ENCODE results near the gene GOLGA6L7.
"Not testable (repeated sequence)": the region's sequence is repeated elsewhere in the genome, so short reads cannot be mapped to it uniquely, and the experiment has no call there.

GOLGA6L7 gene, protein sequence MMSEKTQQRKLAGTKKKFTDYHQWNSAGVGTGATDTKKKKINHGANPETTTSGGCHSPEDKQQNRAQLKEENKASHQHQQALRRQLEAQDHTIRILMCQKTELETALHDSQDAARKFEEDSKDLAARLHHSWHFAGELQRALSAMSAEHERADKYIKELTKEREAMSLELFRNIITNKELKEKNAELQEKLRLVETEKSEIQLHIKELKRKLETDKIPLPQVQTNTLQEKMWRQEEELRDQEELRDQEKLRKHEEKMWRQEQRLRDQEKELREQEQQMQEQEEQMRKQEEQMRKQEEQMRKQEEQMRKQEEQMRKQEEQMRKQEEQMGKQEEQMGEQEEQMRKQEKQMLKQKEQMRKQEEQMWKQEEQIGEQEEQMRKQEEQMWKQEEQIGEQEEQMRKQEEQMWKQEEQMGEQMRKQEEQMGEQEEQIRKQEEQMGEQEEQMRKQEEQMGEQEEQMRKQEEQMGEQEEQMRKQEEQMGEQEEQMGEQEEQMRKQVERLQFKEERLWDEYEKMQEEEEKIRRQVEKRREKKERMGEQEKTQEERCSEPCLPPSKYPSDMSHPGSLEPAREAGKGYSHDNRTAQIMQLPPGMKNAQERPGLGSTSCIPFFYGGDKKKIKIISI

GRCh38 chr15:28848521-28848920, at the start of gene GOLGA6L7:
Gene GOLGA6L7, minus strand, starts transcription at chr15:28848644. Its CDS starts 95 bp downstream, at chr15:28848549.
- peak in 1 of 2 donors; percentile 5 for DNase-seq

- no peak for DNase-seq
Observed at GRCh38 chr15:28897861-28898585, 49.6 kb upstream of the GOLGA6L7 start.

DNA sequence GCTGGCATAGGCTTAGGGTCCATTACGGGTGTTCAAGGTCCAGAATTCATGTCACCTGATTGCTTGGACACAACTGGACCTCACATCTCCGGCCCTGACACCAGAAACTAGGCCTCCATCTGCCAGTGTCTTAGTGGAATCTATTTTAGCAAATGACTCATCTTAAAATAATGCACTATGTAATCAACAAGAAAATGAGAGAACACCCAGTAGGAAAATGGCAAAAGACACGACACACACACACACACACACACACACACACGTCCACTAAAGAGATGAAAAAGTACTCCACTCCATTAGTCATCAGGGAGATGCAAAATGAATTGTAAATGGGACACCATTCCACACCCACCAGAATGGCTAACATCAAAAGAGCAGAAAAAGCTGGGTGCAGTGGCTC, 48.5 kb upstream of the GOLGA6L7 start:
- no peak for DNase-seq

DNA sequence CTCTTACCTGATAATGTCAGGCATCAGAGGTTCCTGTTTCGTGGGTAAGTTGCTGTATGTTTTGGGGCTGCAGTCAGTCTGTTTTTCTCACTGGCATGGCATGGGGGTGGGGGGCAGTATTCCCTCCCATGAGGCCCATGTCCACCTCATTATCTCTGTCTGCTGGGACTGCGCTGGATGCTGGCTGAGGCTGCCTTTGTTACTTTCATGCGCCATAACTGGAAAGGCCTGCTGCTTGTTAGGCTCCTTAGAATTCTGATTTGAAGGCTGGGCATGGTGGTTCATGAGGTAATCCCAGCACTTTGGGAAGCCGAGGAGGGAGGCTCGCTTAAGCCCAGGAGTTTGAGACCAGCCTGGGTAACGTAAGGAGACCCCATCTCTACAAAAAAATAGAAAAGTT, 47.1 kb upstream of the GOLGA6L7 start:
- DNase-seq = no peak

DNA sequence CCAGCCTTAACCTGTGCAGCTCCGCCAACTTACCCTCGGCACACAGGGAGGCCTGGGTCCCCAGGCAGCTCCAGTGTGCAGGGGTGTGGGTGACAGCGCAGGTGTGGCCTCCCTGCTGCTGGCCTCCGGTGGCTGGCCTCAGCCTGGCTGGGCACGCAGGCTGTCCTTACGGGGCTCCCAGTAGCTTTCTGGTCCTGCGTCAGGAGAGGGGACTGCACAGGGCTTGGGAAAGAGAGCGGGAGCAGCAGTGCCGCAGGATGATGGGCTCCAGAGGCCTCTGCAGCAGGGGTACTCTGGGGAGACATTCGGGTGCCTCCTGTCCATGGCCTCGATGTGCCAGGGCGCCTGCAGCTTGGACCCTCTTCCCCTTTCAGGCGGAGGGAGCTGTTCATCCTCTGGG, 46.7 kb upstream of the GOLGA6L7 start:
- DNase-seq = no peak

DNA sequence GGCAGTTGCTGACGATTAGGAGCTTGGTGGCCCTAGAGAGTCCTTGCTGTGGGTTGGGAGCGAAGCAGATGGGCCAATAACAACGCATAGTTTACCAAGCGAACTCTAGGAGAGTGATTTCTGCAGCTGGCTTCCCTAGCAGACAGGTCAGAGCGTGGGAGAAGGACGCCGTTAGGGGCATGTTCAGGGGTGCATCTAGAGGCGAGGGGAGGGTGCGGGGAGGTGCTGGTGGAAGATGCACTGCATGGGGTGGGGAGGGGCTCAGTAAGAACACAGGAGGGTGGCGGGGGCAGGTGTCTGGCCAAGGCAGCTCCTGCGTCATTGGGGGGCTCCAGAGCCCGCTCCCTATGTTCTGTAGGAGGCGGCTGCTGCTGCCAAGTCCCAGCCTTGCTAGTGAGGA, 46.2 kb upstream of the GOLGA6L7 start:
- DNase-seq = no peak

GRCh38 chr15:28892789-28893610, 44.6 kb upstream of the GOLGA6L7 start:
- DNase-seq = no peak

- DNase-seq = no peak
Observed at GRCh38 chr15:28891588-28891987, 43.1 kb upstream of the GOLGA6L7 start.

DNA sequence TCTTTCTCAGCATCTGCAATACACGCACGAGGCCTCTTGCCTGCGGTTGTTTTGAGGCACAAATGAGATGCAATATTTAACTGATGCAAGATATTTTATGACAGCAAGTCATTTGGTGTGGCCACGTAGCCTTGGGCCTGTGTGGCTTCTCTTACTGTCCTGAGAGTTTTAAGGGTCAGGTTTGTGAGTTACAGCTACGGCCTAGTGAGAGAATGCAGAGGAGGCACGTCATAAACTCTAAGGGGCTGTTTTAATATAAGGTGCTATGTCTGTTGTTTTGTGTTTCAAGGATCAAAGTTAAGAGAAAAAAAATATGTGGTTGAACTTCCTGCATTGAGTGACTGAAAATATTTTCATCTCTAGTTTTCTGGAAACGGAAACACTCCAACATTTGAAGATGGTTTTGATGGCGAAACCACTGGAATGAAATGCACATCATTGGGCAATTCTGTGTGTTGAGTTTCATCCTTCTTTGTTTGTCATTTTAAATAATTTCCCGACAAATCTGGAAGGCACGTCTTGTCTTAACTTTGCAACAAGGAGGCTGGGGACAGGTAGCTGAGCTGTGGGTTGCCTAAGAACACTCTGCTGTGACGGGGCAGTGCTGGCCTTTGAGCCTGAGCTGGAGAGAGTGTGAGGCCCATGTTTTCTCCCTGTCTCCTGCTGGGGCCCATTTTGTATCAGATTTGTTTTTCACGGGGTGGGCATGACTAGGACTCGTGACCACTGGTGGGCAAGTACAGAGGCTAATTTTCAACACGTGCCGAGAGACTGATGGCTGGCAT, 42.5 kb upstream of the GOLGA6L7 start:
- peak in 1 of 2 donors; percentile 39 for DNase-seq

- not testable (repeated sequence) for DNase-seq
Observed at GRCh38 chr15:28890291-28890690, 41.8 kb upstream of the GOLGA6L7 start.

DNA sequence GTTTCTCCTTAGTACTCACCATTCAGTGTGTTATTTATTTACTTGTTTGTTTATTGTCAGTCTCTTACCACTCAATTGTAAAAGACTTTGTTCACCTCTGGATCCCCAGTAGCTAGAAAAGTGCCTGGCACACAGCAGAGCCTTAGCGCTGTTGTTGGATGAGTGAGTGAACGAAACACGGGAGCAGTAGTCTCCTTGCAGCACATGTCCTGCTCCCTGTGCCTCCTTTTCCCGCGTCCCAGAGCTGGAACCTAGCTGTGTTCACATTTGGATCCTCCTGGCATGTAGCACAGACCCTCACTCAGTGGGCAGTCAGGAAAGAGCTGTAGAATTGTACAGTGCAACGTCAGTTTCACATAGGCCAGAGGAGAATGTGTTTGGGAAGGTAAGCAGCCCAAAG, 41.4 kb upstream of the GOLGA6L7 start:
- DNase-seq = not testable (repeated sequence)

- DNase-seq = no peak
Observed at GRCh38 chr15:28889346-28889745, 40.9 kb upstream of the GOLGA6L7 start.

GRCh38 chr15:28888900-28889299, 40.5 kb upstream of the GOLGA6L7 start:
- DNase-seq = no peak

- DNase-seq = no peak
Observed at GRCh38 chr15:28888302-28888894, 40.0 kb upstream of the GOLGA6L7 start.

DNA sequence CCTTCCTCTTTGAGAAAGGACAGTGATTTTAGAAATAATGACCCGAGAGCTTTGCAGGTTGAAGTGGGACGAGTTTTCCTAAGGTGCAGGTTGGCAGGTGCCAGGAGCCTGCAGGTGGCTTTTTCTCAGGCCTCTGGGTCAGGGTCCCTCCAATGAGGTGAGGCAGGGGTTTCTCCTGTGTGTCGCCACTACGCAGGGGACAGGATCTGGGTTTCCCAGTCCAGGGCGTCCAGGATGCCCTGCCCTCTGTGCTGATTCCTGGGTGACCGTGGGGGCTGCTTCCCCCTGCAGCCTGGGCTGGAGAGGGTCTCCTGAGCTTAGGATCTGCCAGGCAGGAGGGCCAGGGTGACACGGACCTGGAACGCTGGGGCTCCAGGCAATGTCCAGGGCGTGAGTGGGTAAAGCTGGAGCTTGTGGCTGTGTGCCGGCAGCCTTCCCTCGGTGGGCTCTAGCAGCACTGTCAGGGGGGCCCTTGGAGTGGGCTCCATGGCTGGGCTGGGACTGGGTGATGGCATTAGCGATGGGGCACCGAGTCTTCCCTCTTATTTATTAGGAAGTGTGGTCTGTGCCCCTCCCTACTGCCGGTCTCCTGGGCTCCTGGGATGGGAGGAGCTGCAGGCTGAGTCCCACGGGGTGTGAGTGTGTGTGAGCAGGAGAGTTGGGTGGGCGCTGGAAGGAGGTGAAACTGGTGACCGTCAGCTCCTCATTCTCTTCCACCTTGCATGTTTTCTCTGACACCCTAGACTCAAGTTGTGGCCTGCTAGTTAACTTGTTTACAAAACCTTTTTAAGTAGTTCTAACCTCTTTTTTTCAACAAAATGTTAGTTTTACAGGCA, 39.1 kb upstream of the GOLGA6L7 start:
- no peak for DNase-seq

GRCh38 chr15:28886431-28887338, 38.2 kb upstream of the GOLGA6L7 start:
- DNase-seq = no peak

DNA sequence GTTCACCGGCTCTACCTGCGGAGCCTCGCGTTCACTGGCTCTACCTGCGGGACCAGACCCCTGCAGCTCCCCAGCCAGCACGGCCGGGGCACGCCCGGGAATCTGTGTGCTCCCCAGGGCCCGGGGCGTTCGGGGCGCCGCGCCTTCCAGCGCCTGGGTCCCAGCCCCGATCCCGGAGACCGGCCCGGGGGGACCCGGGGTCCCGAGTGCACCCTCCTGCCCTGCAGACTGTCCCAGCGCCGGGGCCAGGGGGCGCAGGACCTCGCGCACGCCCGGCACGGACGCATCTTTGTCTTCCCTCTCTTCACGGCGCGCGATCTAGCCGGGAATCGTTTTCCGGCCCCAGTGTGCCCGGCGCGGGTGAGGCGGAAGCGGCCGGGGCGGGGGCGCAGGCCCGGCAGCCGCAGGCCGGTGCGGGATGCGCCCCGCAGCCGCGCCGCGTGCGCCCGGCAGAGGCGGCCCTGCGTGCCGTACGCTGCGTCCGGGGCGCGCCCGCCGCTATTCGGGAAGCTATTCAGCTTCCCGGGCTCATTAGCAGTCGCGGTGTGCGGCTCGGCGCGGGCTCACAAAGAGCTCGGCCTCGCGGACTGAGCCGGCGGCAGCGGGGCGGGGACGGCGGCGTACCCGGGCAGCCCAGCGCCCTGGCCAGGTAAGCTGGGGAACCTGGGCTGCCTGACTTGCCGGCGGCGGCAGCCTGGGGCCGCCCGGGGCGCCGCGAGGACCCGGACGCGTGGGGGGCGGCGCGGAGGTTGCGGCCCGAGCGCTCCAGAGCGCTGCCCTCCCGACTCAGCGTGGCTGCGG, 37.4 kb upstream of the GOLGA6L7 start, which contains the start of gene APBA2:
Gene APBA2, plus strand, starts transcription at position 345 of the 801 bp plus-strand sequence. CDS start 167,911 bp downstream, outside the sequence.
- DNase-seq = peak; percentile 31 to 53

GRCh38 chr15:28885128-28885629, 36.7 kb upstream of the GOLGA6L7 start:
- no peak for DNase-seq
